Measurements from ENCODE around the gene MBOAT2.

The MBOAT2 gene

DNA sequence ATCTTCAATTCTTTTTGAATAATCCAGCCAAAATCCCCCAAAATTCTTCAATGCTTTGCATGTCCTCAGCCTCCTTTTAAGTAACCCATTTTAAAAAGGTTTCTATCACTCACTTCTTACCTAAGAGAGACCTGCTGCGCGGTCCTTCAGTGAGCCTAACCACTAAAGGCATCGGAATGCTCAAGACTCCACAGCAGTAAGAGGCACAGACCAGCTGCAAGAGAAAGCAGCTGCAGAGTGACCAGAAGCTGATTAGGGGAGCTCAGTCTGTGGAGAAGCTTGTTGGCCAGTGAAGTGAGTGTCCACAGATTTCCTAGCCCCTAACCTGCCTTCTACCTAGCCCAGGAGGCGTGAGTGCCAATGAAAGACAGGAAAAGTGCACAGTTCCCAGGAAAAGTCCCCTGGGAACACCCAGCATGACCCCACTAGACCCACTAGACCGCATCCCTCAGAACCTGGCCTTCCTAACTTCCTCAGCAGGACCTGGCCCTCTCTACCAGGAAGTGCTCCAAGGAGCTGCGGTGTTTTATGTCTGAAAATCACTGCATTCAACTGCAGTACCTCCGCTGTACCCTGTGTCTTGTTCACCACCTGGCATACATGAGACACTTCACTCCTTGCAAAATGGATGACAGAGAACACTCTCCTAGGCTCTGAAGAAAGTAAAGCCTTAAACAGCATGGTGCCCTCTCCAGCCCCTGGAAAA lies 10.1 kb downstream of the MBOAT2 start:
- no peak overlapping the region for H3K27ac ChIP-seq (ENCODE audit: low read depth, low read length)
- H3K9me3 ChIP-seq (ENCODE audit: control insufficient read depth, insufficient read depth, low read depth, low read length): no peaks in the 10 kb centered on the region
- peaks cover 8% of the 10 kb centered on the region for H3K4me1 ChIP-seq (ENCODE audit: control insufficient read depth, insufficient read depth, low read length)
- H3K36me3 ChIP-seq (ENCODE audit: control insufficient read depth, insufficient read depth, low read length): no peaks in the 10 kb centered on the region
- no peak overlapping the region for H3K9ac ChIP-seq (ENCODE audit: low read length)
- no peaks in the 10 kb centered on the region for H3K27me3 ChIP-seq (ENCODE audit: control insufficient read depth, insufficient read depth, low read length)
- no peak overlapping the region for H3K4me3 ChIP-seq (ENCODE audit: low read depth, low read length)

DNA sequence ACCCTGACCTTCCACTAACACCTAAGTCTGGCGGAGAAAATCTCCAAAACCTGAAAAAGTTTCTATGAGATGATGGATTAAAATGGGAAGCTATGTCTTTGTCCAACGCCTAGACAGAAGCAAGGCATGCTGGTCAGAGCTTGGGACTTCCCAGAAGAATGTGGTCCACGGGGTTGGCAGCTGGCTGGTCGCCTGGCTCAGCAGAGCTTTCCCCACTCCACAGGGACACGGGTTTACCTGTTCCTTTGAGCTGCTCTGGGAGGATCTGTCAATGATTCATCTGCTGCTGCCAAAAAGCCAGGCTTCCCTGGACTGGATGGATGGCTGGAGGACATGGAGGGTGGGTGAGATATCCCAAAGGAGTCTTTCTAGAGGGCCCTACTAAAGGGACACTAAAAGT lies 10.8 kb downstream of the MBOAT2 start:
- peaks cover 8% of the 10 kb centered on the region for H3K4me1 ChIP-seq (ENCODE audit: control insufficient read depth, insufficient read depth, low read length)
- no peak overlapping the region for H3K4me3 ChIP-seq (ENCODE audit: low read depth, low read length)
- no peaks in the 10 kb centered on the region for H3K9me3 ChIP-seq (ENCODE audit: control insufficient read depth, insufficient read depth, low read depth, low read length)

DNA sequence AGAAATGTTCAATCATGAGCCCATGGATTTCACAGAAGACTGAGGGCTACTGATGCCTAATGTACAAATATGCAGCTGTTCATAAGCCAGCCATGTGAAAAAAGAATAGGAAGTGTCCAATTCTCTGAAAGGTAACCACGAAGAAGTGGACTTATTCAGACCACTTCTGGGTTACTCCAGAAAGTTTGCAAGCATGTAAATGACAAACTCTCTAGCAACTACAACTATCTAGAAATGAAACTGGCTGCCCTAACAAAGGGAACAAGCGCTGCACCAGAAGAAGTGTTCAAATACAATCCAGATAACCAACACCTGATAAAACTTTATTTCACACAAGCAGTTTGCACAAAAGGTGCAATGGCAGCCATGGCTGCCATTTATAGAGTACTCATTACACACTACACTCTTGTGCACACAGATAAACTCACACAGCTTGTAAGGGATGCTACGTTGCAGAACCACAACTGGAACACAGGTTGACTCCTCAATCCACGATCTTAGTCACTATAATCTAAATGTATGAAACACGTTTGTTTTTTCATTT lies 13.9 kb downstream of the MBOAT2 start:
- Histone ChIP-seq H3K4me3 (ENCODE audit: low read depth, low read length) (no peak overlapping the region), H3K36me3 (ENCODE audit: control insufficient read depth, insufficient read depth, low read length) (no peaks in the 10 kb centered on the region), H3K27me3 (ENCODE audit: control insufficient read depth, insufficient read depth, low read length) (no peaks in the 10 kb centered on the region), H3K27ac (ENCODE audit: low read depth, low read length) (no peak overlapping the region), H3K9ac (ENCODE audit: low read length) (no peak overlapping the region), H3K9me3 (ENCODE audit: control insufficient read depth, insufficient read depth, low read depth, low read length) (no peaks in the 10 kb centered on the region), H3K4me1 (ENCODE audit: control insufficient read depth, insufficient read depth, low read length) (no peaks in the 10 kb centered on the region; the same call in 1 of the 2 replicates)

More for the DNA sequence above, 10.8 kb downstream of the MBOAT2 start:
- no peak overlapping the region for H3K9ac ChIP-seq (ENCODE audit: low read length)
- H3K27me3 ChIP-seq (ENCODE audit: control insufficient read depth, insufficient read depth, low read length): no peaks in the 10 kb centered on the region
- H3K27ac ChIP-seq (ENCODE audit: low read depth, low read length): no peak overlapping the region
- H3K36me3 ChIP-seq (ENCODE audit: control insufficient read depth, insufficient read depth, low read length): no peaks in the 10 kb centered on the region

DNA sequence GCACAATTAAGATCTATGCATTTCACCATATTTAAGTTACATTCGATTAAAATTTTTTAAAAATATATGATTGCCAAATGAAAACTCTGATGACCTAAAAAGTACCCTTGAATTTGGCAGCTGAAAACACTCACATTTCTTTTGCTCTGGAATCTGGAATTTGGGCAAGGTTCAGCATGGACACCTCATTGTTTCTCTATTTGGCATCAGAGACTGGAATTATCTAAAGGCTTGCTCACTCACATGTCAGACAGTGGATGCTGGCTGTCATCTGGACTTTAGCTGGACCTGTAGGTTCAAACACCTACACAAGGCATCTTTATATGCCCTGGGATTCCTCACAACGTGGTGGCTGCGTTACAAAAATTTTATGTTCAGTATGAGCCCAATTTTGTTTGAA lies 16.1 kb downstream of the MBOAT2 start:
- H3K4me3 ChIP-seq (ENCODE audit: low read depth, low read length): no peak overlapping the region
- H3K36me3 ChIP-seq (ENCODE audit: control insufficient read depth, insufficient read depth, low read length): no peaks in the 10 kb centered on the region
- H3K9ac ChIP-seq (ENCODE audit: low read length): no peak overlapping the region
- no peaks in the 10 kb centered on the region for H3K9me3 ChIP-seq (ENCODE audit: control insufficient read depth, insufficient read depth, low read depth, low read length)
- H3K4me1 ChIP-seq (ENCODE audit: control insufficient read depth, insufficient read depth, low read length): peaks cover 7% of the 10 kb centered on the region
- no peaks in the 10 kb centered on the region for H3K27me3 ChIP-seq (ENCODE audit: control insufficient read depth, insufficient read depth, low read length)
- no peak overlapping the region for H3K27ac ChIP-seq (ENCODE audit: low read depth, low read length)

DNA sequence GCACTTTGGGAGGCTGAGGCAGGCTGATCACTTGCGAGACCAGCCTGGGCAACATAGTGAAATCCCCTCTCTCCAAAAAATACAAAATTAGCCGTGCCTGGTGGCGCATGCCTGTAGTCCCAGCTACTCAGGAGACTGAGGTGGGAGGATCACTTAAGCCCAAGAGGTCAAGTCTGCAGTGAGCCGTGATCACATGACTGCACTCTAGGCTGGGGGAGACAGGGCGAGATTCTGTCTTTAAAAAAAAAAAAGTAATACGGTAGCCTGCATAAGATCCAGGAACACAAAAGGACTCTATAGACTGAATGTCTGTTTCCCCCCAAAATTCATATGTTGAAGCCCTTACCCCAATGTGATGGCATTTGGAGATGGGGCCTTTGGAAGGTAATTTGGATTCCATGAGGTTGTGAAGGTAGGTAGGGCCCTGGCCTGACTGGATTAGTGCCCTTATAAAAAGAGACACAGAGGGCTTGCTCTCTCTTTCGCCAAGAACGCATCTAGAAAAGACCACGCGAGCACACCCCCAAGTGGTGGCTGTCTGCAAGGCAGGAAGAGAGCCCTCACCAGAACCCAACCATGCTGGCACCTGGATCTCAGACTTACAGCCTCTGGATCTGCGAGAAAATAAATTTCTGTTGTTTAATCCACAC lies 17.0 kb downstream of the MBOAT2 start:
- Histone ChIP-seq H3K27ac (ENCODE audit: low read depth, low read length) (no peak overlapping the region), H3K4me3 (ENCODE audit: low read depth, low read length) (no peak overlapping the region), H3K36me3 (ENCODE audit: control insufficient read depth, insufficient read depth, low read length) (no peaks in the 10 kb centered on the region), H3K9ac (ENCODE audit: low read length) (no peak overlapping the region), H3K27me3 (ENCODE audit: control insufficient read depth, insufficient read depth, low read length) (no peaks in the 10 kb centered on the region), H3K9me3 (ENCODE audit: control insufficient read depth, insufficient read depth, low read depth, low read length) (no peaks in the 10 kb centered on the region), H3K4me1 (ENCODE audit: control insufficient read depth, insufficient read depth, low read length) (peaks cover 7% of the 10 kb centered on the region)

DNA sequence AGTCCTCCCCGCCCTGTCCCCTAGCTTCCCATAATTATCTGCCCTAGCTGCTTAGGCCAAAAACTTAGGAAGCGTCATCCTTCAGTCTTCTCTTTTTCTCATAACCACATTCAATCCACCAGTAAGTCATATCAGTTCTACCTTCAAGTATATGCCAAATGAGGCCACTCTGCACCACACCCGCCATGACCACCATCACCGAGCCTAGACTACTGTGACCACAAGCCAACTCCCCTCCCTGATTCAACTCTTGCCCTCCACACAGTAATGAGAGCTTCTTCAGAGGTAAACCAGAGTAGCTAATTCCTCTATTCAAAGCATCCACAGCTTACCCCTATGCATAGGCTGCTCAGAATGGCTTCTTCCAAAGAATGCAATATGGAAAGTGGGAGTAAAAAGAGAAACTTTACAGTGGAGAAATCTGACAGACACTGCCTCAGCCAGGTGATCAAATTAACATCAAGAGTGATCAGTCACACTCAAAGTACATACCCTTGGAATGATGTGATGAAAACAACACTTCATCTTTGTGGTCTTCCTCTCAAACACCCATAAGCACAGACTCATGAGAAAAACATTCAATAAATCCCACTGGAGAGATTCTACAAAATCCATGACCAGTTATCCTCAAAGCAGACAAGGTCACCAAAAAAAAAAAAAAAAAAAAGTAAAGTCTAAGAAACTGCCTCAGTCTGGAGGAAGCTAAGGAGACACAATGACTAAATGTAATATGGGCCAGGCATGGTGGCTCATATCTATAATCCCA lies 17.7 kb downstream of the MBOAT2 start:
- Histone ChIP-seq H3K9me3 (ENCODE audit: control insufficient read depth, insufficient read depth, low read depth, low read length) (no peaks in the 10 kb centered on the region), H3K27ac (ENCODE audit: low read depth, low read length) (no peak overlapping the region), H3K9ac (ENCODE audit: low read length) (no peak overlapping the region), H3K4me1 (ENCODE audit: control insufficient read depth, insufficient read depth, low read length) (peaks cover 7% of the 10 kb centered on the region), H3K27me3 (ENCODE audit: control insufficient read depth, insufficient read depth, low read length) (no peaks in the 10 kb centered on the region), H3K4me3 (ENCODE audit: low read depth, low read length) (no peak overlapping the region), H3K36me3 (ENCODE audit: control insufficient read depth, insufficient read depth, low read length) (no peaks in the 10 kb centered on the region)

DNA sequence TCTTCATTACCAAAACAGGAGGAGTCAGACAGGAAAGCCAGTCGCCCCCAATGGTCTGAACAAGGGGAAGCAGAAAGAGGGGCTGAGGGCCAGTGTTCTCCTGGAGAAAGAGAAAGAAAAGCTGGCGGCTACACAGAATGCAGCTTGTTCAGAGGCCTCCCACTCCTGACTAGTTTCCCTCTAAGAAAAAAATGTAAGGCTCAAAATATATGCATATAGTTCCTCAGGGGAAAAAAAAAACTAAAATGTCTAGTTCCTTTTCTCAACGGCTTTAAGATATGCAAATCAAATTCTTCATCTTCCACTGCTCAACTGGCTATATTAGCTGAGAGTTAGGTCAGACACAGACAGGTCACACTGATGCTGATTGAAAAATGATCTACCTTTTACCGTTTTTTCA lies 18.6 kb downstream of the MBOAT2 start:
- H3K4me3 ChIP-seq (ENCODE audit: low read depth, low read length): no peak overlapping the region
- peaks cover 7% of the 10 kb centered on the region for H3K4me1 ChIP-seq (ENCODE audit: control insufficient read depth, insufficient read depth, low read length)
- H3K36me3 ChIP-seq (ENCODE audit: control insufficient read depth, insufficient read depth, low read length): no peaks in the 10 kb centered on the region
- no peak overlapping the region for H3K27ac ChIP-seq (ENCODE audit: low read depth, low read length)
- H3K27me3 ChIP-seq (ENCODE audit: control insufficient read depth, insufficient read depth, low read length): no peaks in the 10 kb centered on the region
- H3K9ac ChIP-seq (ENCODE audit: low read length): no peak overlapping the region
- no peaks in the 10 kb centered on the region for H3K9me3 ChIP-seq (ENCODE audit: control insufficient read depth, insufficient read depth, low read depth, low read length)

DNA sequence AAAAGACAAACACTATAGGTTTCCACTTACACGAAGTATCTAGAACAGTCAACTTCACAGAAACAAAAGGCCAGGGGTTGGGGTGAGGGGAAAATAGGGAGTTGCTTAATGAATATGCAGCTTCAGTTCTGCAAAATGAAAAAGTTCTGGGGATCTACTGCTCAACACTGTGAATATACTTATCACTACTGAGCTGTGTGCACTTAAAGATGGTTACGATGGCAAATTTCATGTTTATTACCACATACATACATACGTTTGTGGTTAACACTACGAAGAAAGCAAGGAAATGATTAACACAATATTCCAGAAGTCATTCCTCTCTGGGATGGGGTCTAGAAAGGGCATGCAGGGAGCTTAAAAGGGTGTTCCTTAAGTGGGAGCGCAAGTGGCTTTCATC lies 19.3 kb downstream of the MBOAT2 start:
- no peaks in the 10 kb centered on the region for H3K36me3 ChIP-seq (ENCODE audit: control insufficient read depth, insufficient read depth, low read length)
- no peak overlapping the region for H3K9ac ChIP-seq (ENCODE audit: low read length)
- H3K27me3 ChIP-seq (ENCODE audit: control insufficient read depth, insufficient read depth, low read length): no peaks in the 10 kb centered on the region
- H3K9me3 ChIP-seq (ENCODE audit: control insufficient read depth, insufficient read depth, low read depth, low read length): no peaks in the 10 kb centered on the region
- H3K4me1 ChIP-seq (ENCODE audit: control insufficient read depth, insufficient read depth, low read length): peaks cover 7% of the 10 kb centered on the region
- no peak overlapping the region for H3K4me3 ChIP-seq (ENCODE audit: low read depth, low read length)
- no peak overlapping the region for H3K27ac ChIP-seq (ENCODE audit: low read depth, low read length)

DNA sequence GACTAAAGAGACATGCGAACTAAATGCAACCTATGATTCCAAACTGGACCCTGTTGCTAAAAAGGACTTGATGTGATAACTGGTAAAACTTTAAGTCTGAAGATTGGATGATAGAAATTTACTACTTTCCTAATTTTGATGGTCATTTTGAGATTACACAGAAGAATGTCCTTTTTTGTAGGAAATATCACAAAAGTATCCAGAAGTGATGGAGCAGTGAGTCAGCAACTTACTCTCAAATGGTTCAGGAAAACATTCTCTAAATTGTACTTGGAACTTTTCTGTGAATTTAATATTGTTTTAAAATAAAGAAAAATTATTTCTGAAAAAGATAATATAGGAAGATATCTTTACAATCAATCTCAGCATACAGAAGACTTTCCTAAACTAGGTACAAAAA lies 19.9 kb downstream of the MBOAT2 start:
- no peak overlapping the region for H3K9ac ChIP-seq (ENCODE audit: low read length)

DNA sequence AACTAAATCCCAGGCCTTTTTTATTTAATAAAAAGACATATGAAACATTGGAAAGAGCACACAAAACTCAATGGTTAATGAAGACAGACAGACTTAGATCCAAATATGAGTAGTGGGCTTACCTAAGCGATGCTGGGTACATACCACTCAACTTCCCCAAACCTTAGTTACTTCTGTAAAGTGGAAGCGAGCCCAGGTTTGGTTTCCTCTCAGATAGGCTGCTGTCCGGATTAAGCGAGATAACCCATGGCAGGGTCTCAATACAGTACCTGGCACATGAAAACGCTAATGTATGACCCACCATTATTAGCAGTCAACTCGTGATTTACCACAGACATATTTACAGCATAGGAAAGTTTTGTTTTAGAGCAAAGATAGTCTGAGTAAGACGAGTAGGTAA lies 21.6 kb downstream of the MBOAT2 start:
- Histone ChIP-seq H3K27me3 (ENCODE audit: control insufficient read depth, insufficient read depth, low read length) (no peaks in the 10 kb centered on the region), H3K4me3 (ENCODE audit: low read depth, low read length) (no peak overlapping the region)

More for the DNA sequence above, 19.9 kb downstream of the MBOAT2 start:
- no peaks in the 10 kb centered on the region for H3K27me3 ChIP-seq (ENCODE audit: control insufficient read depth, insufficient read depth, low read length)
- H3K27ac ChIP-seq (ENCODE audit: low read depth, low read length): no peak overlapping the region
- no peaks in the 10 kb centered on the region for H3K9me3 ChIP-seq (ENCODE audit: control insufficient read depth, insufficient read depth, low read depth, low read length)
- H3K4me3 ChIP-seq (ENCODE audit: low read depth, low read length): no peak overlapping the region
- no peaks in the 10 kb centered on the region for H3K36me3 ChIP-seq (ENCODE audit: control insufficient read depth, insufficient read depth, low read length)
- H3K4me1 ChIP-seq (ENCODE audit: control insufficient read depth, insufficient read depth, low read length): peaks cover 7% of the 10 kb centered on the region

DNA sequence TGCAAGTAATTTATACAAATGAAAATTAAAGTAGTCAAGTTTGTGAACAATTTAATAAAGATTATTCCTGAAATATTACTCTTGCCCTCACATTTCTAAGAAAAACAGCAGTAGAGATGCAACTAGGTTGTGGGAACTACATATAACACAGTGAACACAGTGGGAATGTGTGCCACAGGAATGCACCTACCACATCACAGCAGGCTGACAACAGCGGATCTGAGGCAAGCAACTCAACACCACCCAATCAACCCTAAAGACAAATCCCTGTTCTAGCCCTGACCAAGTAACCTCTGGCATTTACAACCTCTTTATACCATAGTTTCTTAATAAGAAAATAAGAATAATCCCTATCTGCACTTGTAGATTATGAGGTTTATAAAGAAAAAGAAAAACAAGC lies 23.4 kb downstream of the MBOAT2 start:
- no peak overlapping the region for H3K27ac ChIP-seq (ENCODE audit: low read depth, low read length)

More for the DNA sequence above, 21.6 kb downstream of the MBOAT2 start:
- H3K4me1 ChIP-seq (ENCODE audit: control insufficient read depth, insufficient read depth, low read length): peaks cover 7% of the 10 kb centered on the region
- no peaks in the 10 kb centered on the region for H3K9me3 ChIP-seq (ENCODE audit: control insufficient read depth, insufficient read depth, low read depth, low read length)
- no peak overlapping the region for H3K27ac ChIP-seq (ENCODE audit: low read depth, low read length)
- no peak overlapping the region for H3K9ac ChIP-seq (ENCODE audit: low read length)
- no peaks in the 10 kb centered on the region for H3K36me3 ChIP-seq (ENCODE audit: control insufficient read depth, insufficient read depth, low read length)

More for the DNA sequence above, 23.4 kb downstream of the MBOAT2 start:
- H3K36me3 ChIP-seq (ENCODE audit: control insufficient read depth, insufficient read depth, low read length): no peaks in the 10 kb centered on the region
- H3K9me3 ChIP-seq (ENCODE audit: control insufficient read depth, insufficient read depth, low read depth, low read length): no peaks in the 10 kb centered on the region
- no peak overlapping the region for H3K9ac ChIP-seq (ENCODE audit: low read length)
- H3K27me3 ChIP-seq (ENCODE audit: control insufficient read depth, insufficient read depth, low read length): no peaks in the 10 kb centered on the region
- H3K4me3 ChIP-seq (ENCODE audit: low read depth, low read length): no peak overlapping the region
- H3K4me1 ChIP-seq (ENCODE audit: control insufficient read depth, insufficient read depth, low read length): peaks cover 7% of the 10 kb centered on the region
